H1 (cell line): ENCODE measurements around the gene SHROOM3.

Source experiments
- CREB1 ChIP-seq: IDR thresholded peaks from 2 replicates; pipeline ENCODE4 v1.6.1; 2012; ENCODE audit warnings: inconsistent platforms
- EZH2 ChIP-seq: fragments of 200-600 bp; sonication (generic); IDR thresholded peaks from 2 replicates; pipeline ENCODE4 v1.7.1; 2012; ENCODE audit warnings: low read depth, mild to moderate bottlenecking, moderate library complexity, low read length, inconsistent platforms; ENCODE audit not compliant: severe bottlenecking
- JUN ChIP-seq: IDR thresholded peaks from 2 replicates; pipeline ENCODE4 v1.6.1; 2011; ENCODE audit warnings: low read depth, mild to moderate bottlenecking, improper control_type of control experiment, low read length
- POLR2AphosphoS5 ChIP-seq: IDR thresholded peaks from 2 replicates; pipeline ENCODE4 v1.6.1; 2011; ENCODE audit warnings: low read depth, low read length
- RFX5 ChIP-seq: IDR thresholded peaks from 2 replicates; pipeline ENCODE4 v1.6.1; 2011; ENCODE audit warnings: low read depth, low read length, improper control_type of control experiment, borderline replicate concordance
- TAF1 ChIP-seq: IDR thresholded peaks from 2 replicates; pipeline ENCODE4 v1.6.1; 2011; ENCODE audit warnings: mild to moderate bottlenecking, low read depth, low read length
- TF ChIP-seq, protein P1 (sequence below), 3 experiments: IDR thresholded peaks; 1 replicate in 2 of 3; 2 replicates in 1 of 3; pipeline versions ENCODE4 v1.5.1 to v1.6.1; 2011; ENCODE audit warnings: low read length in 3 of 3, mild to moderate bottlenecking in 3 of 3, inconsistent platforms in 2 of 3, low read depth in 1 of 3, moderate library complexity in 1 of 3; ENCODE audit not compliant: insufficient read depth in 1 of 3; ENCODE audit errors: control extremely low read depth in 1 of 3

- TF ChIP-seq, protein P1, sequence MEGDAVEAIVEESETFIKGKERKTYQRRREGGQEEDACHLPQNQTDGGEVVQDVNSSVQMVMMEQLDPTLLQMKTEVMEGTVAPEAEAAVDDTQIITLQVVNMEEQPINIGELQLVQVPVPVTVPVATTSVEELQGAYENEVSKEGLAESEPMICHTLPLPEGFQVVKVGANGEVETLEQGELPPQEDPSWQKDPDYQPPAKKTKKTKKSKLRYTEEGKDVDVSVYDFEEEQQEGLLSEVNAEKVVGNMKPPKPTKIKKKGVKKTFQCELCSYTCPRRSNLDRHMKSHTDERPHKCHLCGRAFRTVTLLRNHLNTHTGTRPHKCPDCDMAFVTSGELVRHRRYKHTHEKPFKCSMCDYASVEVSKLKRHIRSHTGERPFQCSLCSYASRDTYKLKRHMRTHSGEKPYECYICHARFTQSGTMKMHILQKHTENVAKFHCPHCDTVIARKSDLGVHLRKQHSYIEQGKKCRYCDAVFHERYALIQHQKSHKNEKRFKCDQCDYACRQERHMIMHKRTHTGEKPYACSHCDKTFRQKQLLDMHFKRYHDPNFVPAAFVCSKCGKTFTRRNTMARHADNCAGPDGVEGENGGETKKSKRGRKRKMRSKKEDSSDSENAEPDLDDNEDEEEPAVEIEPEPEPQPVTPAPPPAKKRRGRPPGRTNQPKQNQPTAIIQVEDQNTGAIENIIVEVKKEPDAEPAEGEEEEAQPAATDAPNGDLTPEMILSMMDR (IDR thresholded peaks at IDR 0.05; ENCODE audit: control extremely low read depth in 1 of 3, insufficient read depth in 1 of 3, low read depth in 1 of 3, low read length in 3 of 3) = no peak
- TF ChIP-seq JUN (no peak), CREB1 (no peak), TAF1 (no peak), POLR2AphosphoS5 (no peak), RFX5 (no peak), EZH2 (no peak)
Observed at GRCh38 chr4:76590798-76591281, 155.8 kb downstream of the SHROOM3 start.
